HCT116 (cell line): ENCODE measurements around the gene STAM. TPM values are rescaled to one million over a fixed set of nuclear protein-coding genes. Genes with fewer than 3 reads are reported as not detected.

Experiments
- ATAC-seq: fragments of 200-7000 bp; cut with Tn5 transposase; 2 replicates; pipeline ENCODE4 v1.9.1; 2020; ENCODE audit warnings: mild to moderate bottlenecking, moderate library complexity
- BruUV-seq: library from RNA; stranded (reverse); fragments of 400-500 nt; replicated peaks from 2 replicates; lab custom pipeline; 2021; lab: Mats Ljungman, UMichigan
- CTCF ChIA-PET: fragments of 300-600 bp; sonication (Branson Sonifier 250); formaldehyde crosslinking; loops from one replicate; lab custom pipeline; 2021; ENCODE audit warnings: antibody characterized with exemption; lab: Charles Lee
- POLR2A ChIA-PET: fragments of 300-600, 350-600 bp; sonication (Branson Sonifier 250); formaldehyde crosslinking; loops from one replicate; lab custom pipeline; 2021; ENCODE audit warnings: antibody characterized with exemption; lab: Charles Lee
- RAD21 ChIA-PET, 2 experiments: fragments of 300-600 bp; sonication (Branson Sonifier 250); formaldehyde crosslinking; loops; one replicate each; lab custom pipeline; 2023; ENCODE audit warnings: low total read pairs in 2 of 2; ENCODE audit not compliant: uncharacterized antibody in 2 of 2, unreplicated experiment in 2 of 2, low non-redundant PET in 1 of 2; lab: Charles Lee
- DNase-seq: peaks from one replicate; pipeline ENCODE4 v3.0.0-alpha.2; 2010; ENCODE audit warnings: low read depth, low spot score
- H2AFZ ChIP-seq: fragments of 200-600 bp; shearing (Covaris generic), sonication (generic); 2 replicates; pipeline ENCODE4 v1.6.1; 2017; ENCODE audit warnings: low read depth, mixed run types, mixed read lengths, antibody characterized with exemption, low read length; ENCODE audit not compliant: poor library complexity, severe bottlenecking
- H3K27ac ChIP-seq: 2 replicates; pipeline ENCODE4 v1.5.1; 2012; ENCODE audit warnings: low read depth, low read length
- H3K27me3 ChIP-seq: fragments of 200-600 bp; sonication (generic); 2 replicates; pipeline ENCODE4 v1.6.1; 2016; ENCODE audit warnings: mixed run types, low read length, mixed read lengths; ENCODE audit not compliant: insufficient read depth
- H3K36me3 ChIP-seq, 2 experiments: fragments of 200-500 bp in 1 of 2; fragments of 200-600 bp in 1 of 2; sonication (Bioruptor generic) in 1 of 2; sonication (generic) in 1 of 2; 2 replicates each; pipeline versions ENCODE4 v1.5.1 to v1.6.1; 2014 to 2016; ENCODE audit warnings: low read length in 2 of 2, inconsistent platforms in 1 of 2, mixed read lengths in 1 of 2, mixed run types in 1 of 2; ENCODE audit not compliant: insufficient read depth in 2 of 2, control insufficient read depth in 1 of 2
- H3K4me1 ChIP-seq, 2 experiments: fragments of 200-600 bp in 1 of 2; sonication (generic) in 1 of 2; 2 replicates each; pipeline versions ENCODE4 v1.5.1 to v1.6.1; 2012 to 2017; ENCODE audit warnings: low read length in 2 of 2, inconsistent platforms in 1 of 2, mild to moderate bottlenecking in 1 of 2, mixed read lengths in 1 of 2, mixed run types in 1 of 2, moderate library complexity in 1 of 2; ENCODE audit not compliant: insufficient read depth in 2 of 2, control insufficient read depth in 1 of 2
- H3K4me2 ChIP-seq: fragments of 200-600 bp; sonication (generic); 2 replicates; pipeline ENCODE4 v1.6.1; 2017; ENCODE audit warnings: mixed run types, low read length, mixed read lengths
- H3K4me3 ChIP-seq, 2 experiments: fragments of 200-600 bp in 1 of 2; sonication (generic) in 1 of 2; replicated peaks in 1 of 2; 2 replicates each; pipeline ENCODE4 v1.5.1; 2011 to 2016; ENCODE audit warnings: low read length in 2 of 2, control low read depth in 1 of 2, low read depth in 1 of 2, mild to moderate bottlenecking in 1 of 2, mixed read lengths in 1 of 2, mixed run types in 1 of 2
- H3K79me2 ChIP-seq: fragments of 200-600 bp; sonication (generic); 2 replicates; pipeline ENCODE4 v1.6.1; 2017; ENCODE audit warnings: mild to moderate bottlenecking, mixed run types, low read length, moderate library complexity, mixed read lengths; ENCODE audit not compliant: insufficient read depth
- H3K9ac ChIP-seq: fragments of 200-600 bp; sonication (generic); 2 replicates; pipeline ENCODE4 v1.6.1; 2016; ENCODE audit warnings: low read length, mixed read lengths
- H3K9me2 ChIP-seq: fragments of 200-600 bp; sonication (generic), shearing (Covaris generic); 2 replicates; pipeline ENCODE4 v1.6.1; 2017; ENCODE audit warnings: mixed run types, mild to moderate bottlenecking, moderate library complexity; ENCODE audit not compliant: insufficient read depth
- H3K9me3 ChIP-seq, 2 experiments: fragments of 200-500 bp in 1 of 2; fragments of 200-600 bp in 1 of 2; sonication (Bioruptor generic) in 1 of 2; sonication (generic) in 1 of 2; 2 replicates each; pipeline ENCODE4 v1.6.1; 2014 to 2017; ENCODE audit warnings: low read length in 2 of 2, mixed read lengths in 2 of 2, inconsistent platforms in 1 of 2, low read depth in 1 of 2, mild to moderate bottlenecking in 1 of 2, mixed run types in 1 of 2, moderate library complexity in 1 of 2; ENCODE audit not compliant: control insufficient read depth in 1 of 2, insufficient read depth in 1 of 2
- H4K20me1 ChIP-seq: fragments of 200-600 bp; sonication (generic), shearing (Covaris generic); 2 replicates; pipeline ENCODE4 v1.6.1; 2017; ENCODE audit warnings: mixed run types, mild to moderate bottlenecking, moderate library complexity; ENCODE audit not compliant: insufficient read depth
- CEBPB ChIP-seq: IDR thresholded peaks from 2 replicates; pipeline ENCODE4 v1.6.1; 2012; ENCODE audit warnings: low read depth
- EGR1 ChIP-seq: IDR thresholded peaks from 2 replicates; pipeline ENCODE4 v1.6.1; 2012; ENCODE audit warnings: low read depth
- ELF1 ChIP-seq: IDR thresholded peaks from 2 replicates; pipeline ENCODE4 v1.6.1; 2012; ENCODE audit warnings: low read depth, borderline replicate concordance
- EZH2 ChIP-seq: fragments of 200-600 bp; sonication (generic); IDR thresholded peaks from 2 replicates; pipeline ENCODE4 v1.6.1; 2017; ENCODE audit warnings: antibody characterized with exemption, mixed run types
- EZH2phosphoT487 ChIP-seq: fragments of 200-600 bp; IDR thresholded peaks from 2 replicates; pipeline ENCODE4 v1.6.1; 2018; ENCODE audit warnings: antibody characterized with exemption, borderline replicate concordance
- FOSL1 ChIP-seq: IDR thresholded peaks from 2 replicates; pipeline ENCODE4 v1.6.1; 2012; ENCODE audit warnings: low read depth
- JUND ChIP-seq: IDR thresholded peaks from 2 replicates; pipeline ENCODE4 v1.6.1; 2012
- POLR2A ChIP-seq: IDR thresholded peaks from 2 replicates; pipeline ENCODE4 v1.7.0; 2011; ENCODE audit warnings: borderline replicate concordance; ENCODE audit not compliant: insufficient read depth, insufficient read length; ENCODE audit errors: extremely low read depth
- POLR2AphosphoS5 ChIP-seq: IDR thresholded peaks from 2 replicates; pipeline ENCODE4 v1.6.1; 2011; ENCODE audit warnings: mild to moderate bottlenecking, low read depth, low read length, moderate library complexity
- RAD21 ChIP-seq: IDR thresholded peaks from 2 replicates; pipeline ENCODE4 v1.6.1; 2012; ENCODE audit warnings: low read depth, mild to moderate bottlenecking
- SIN3A ChIP-seq: IDR thresholded peaks from 2 replicates; pipeline ENCODE4 v1.6.1; 2012; ENCODE audit warnings: low read depth
- SP1 ChIP-seq: IDR thresholded peaks from 2 replicates; pipeline ENCODE4 v1.6.1; 2012; ENCODE audit warnings: low read depth
- SRF ChIP-seq: IDR thresholded peaks from 2 replicates; pipeline ENCODE4 v1.6.1; 2012; ENCODE audit warnings: low read depth
- TCF7L2 ChIP-seq: IDR thresholded peaks from 2 replicates; pipeline ENCODE4 v1.7.0; 2011; ENCODE audit warnings: borderline replicate concordance, inconsistent platforms; ENCODE audit not compliant: insufficient read depth, insufficient read length; ENCODE audit errors: extremely low read depth
- YY1 ChIP-seq: IDR thresholded peaks from 2 replicates; pipeline ENCODE4 v1.6.1; 2011; ENCODE audit warnings: low read length, low read depth, moderate library complexity, mild to moderate bottlenecking; ENCODE audit not compliant: insufficient replicate concordance; ENCODE audit errors: extremely low read depth
- ZNF274 ChIP-seq: fragments of 200-500 bp; sonication (Bioruptor generic); IDR thresholded peaks from 2 replicates; pipeline ENCODE4 v1.6.1; 2014; ENCODE audit warnings: mild to moderate bottlenecking, low read depth, low read length, inconsistent platforms
- intact Hi-C: fragments of 100-400 bp; cut with micrococcal nuclease; formaldehyde crosslinking; loops from 2 replicates; pipeline ENCODE4 v1.10.0; 2022
- total RNA-seq: library from RNA; stranded (reverse); gene quantifications from one replicate; pipeline ENCODE4 v1.2.1, GENCODE V29; 2021; ENCODE audit not compliant: unreplicated experiment
- TF ChIP-seq, protein P1 (sequence below): IDR thresholded peaks from 2 replicates; pipeline ENCODE4 v1.6.1; 2011; ENCODE audit warnings: mild to moderate bottlenecking, low read length, moderate library complexity; ENCODE audit not compliant: insufficient replicate concordance; ENCODE audit errors: extremely low read depth
- TF ChIP-seq, protein P2 (sequence below): IDR thresholded peaks from 2 replicates; pipeline ENCODE4 v1.6.1; 2012; ENCODE audit warnings: low read depth
- TF ChIP-seq, protein P3 (sequence below), 3 experiments: fragments of 200-600 bp in 1 of 3; sonication (generic) in 1 of 3; IDR thresholded peaks in 2 of 3; conservative IDR thresholded peaks in 1 of 3; 2 replicates each; pipeline ENCODE4 v1.5.1; 2012 to 2017; ENCODE audit warnings: low read depth in 2 of 3, low read length in 2 of 3, antibody characterized with exemption in 1 of 3, borderline replicate concordance in 1 of 3, control low read depth in 1 of 3, mild to moderate bottlenecking in 1 of 3, mixed read lengths in 1 of 3, mixed run types in 1 of 3, moderate library complexity in 1 of 3; ENCODE audit not compliant: insufficient read depth in 1 of 3
- TF ChIP-seq, protein P4 (sequence below): IDR thresholded peaks from 2 replicates; pipeline ENCODE4 v1.6.1; 2012

The STAM gene
- total RNA-seq, 1 experiment from 2014 or later: 23.0 TPM

DNA sequence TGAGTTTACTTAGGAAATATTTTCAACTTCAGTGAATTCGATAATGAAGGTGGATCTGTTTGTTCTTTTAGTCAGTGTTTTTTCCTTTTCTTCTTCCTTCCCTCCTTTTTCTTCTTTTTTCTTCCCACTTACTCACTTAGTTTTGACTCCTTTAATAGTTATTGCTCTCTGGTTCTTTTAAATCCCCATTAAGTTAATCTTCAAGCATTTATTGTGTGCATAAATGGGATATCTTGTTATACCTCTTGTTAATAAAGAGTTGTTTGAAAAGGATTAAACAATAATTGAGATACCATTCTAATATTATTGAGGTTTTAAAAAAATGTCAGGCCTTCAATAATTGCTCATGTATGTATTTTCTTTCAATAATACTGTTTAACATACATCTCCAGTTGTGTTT lies 19.5 kb downstream of the STAM start:
- H3K79me2 ChIP-seq: peaks cover 78% of the 10 kb centered on the region

More for the DNA sequence above, 19.5 kb downstream of the STAM start:
- ATAC-seq: no peak
- DNase-seq: no peak
- POLR2A ChIA-PET: no interaction called here
- Histone ChIP-seq H3K4me3 (no peak overlapping the region), H3K27me3 (no peaks in the 10 kb centered on the region), H3K36me3 (no peaks in the 10 kb centered on the region), H3K4me1 (peaks cover 10 to 22% of the 10 kb centered on the region in 2 experiments)
- TF ChIP-seq SRF (no peak), RAD21 (no peak), TCF7L2 (no peak), FOSL1 (no peak), ZNF274 (no peak), SIN3A (no peak), SP1 (no peak), ELF1 (no peak), EZH2 (no peak), JUND (no peak), EZH2phosphoT487 (no peak), CEBPB (no peak), POLR2AphosphoS5 (no peak), POLR2A (no peak), YY1 (no peak), EGR1 (no peak)
- TF ChIP-seq, protein P1, sequence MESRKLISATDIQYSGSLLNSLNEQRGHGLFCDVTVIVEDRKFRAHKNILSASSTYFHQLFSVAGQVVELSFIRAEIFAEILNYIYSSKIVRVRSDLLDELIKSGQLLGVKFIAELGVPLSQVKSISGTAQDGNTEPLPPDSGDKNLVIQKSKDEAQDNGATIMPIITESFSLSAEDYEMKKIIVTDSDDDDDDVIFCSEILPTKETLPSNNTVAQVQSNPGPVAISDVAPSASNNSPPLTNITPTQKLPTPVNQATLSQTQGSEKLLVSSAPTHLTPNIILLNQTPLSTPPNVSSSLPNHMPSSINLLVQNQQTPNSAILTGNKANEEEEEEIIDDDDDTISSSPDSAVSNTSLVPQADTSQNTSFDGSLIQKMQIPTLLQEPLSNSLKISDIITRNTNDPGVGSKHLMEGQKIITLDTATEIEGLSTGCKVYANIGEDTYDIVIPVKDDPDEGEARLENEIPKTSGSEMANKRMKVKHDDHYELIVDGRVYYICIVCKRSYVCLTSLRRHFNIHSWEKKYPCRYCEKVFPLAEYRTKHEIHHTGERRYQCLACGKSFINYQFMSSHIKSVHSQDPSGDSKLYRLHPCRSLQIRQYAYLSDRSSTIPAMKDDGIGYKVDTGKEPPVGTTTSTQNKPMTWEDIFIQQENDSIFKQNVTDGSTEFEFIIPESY: no peak
- TF ChIP-seq, protein P2, sequence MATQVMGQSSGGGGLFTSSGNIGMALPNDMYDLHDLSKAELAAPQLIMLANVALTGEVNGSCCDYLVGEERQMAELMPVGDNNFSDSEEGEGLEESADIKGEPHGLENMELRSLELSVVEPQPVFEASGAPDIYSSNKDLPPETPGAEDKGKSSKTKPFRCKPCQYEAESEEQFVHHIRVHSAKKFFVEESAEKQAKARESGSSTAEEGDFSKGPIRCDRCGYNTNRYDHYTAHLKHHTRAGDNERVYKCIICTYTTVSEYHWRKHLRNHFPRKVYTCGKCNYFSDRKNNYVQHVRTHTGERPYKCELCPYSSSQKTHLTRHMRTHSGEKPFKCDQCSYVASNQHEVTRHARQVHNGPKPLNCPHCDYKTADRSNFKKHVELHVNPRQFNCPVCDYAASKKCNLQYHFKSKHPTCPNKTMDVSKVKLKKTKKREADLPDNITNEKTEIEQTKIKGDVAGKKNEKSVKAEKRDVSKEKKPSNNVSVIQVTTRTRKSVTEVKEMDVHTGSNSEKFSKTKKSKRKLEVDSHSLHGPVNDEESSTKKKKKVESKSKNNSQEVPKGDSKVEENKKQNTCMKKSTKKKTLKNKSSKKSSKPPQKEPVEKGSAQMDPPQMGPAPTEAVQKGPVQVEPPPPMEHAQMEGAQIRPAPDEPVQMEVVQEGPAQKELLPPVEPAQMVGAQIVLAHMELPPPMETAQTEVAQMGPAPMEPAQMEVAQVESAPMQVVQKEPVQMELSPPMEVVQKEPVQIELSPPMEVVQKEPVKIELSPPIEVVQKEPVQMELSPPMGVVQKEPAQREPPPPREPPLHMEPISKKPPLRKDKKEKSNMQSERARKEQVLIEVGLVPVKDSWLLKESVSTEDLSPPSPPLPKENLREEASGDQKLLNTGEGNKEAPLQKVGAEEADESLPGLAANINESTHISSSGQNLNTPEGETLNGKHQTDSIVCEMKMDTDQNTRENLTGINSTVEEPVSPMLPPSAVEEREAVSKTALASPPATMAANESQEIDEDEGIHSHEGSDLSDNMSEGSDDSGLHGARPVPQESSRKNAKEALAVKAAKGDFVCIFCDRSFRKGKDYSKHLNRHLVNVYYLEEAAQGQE: no peak
- TF ChIP-seq, protein P3, sequence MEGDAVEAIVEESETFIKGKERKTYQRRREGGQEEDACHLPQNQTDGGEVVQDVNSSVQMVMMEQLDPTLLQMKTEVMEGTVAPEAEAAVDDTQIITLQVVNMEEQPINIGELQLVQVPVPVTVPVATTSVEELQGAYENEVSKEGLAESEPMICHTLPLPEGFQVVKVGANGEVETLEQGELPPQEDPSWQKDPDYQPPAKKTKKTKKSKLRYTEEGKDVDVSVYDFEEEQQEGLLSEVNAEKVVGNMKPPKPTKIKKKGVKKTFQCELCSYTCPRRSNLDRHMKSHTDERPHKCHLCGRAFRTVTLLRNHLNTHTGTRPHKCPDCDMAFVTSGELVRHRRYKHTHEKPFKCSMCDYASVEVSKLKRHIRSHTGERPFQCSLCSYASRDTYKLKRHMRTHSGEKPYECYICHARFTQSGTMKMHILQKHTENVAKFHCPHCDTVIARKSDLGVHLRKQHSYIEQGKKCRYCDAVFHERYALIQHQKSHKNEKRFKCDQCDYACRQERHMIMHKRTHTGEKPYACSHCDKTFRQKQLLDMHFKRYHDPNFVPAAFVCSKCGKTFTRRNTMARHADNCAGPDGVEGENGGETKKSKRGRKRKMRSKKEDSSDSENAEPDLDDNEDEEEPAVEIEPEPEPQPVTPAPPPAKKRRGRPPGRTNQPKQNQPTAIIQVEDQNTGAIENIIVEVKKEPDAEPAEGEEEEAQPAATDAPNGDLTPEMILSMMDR (IDR thresholded peaks at IDR 0.05 in 2 of 3, conservative IDR thresholded peaks at IDR 0.05 in 1 of 3; ENCODE audit: borderline replicate concordance in 1 of 3, insufficient read depth in 1 of 3, low read depth in 2 of 3, low read length in 2 of 3): no peak
- TF ChIP-seq, protein P4, sequence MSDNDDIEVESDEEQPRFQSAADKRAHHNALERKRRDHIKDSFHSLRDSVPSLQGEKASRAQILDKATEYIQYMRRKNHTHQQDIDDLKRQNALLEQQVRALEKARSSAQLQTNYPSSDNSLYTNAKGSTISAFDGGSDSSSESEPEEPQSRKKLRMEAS: no peak
- TF ChIP-seq, all 23 proteins: peak for 0
- H3K4me2 ChIP-seq: no peak overlapping the region
- no peak overlapping the region for H2AFZ ChIP-seq
- ChIA-PET CTCF (no interaction called here), RAD21 (no interaction called here)
- no peak overlapping the region for H3K9ac ChIP-seq
- BruUV-seq: no TSS peak
- no peaks in the 10 kb centered on the region for H4K20me1 ChIP-seq
- intact Hi-C loops: no loop called here
- H3K9me2 ChIP-seq: no peaks in the 10 kb centered on the region
- H3K9me3 ChIP-seq: no peaks in the 10 kb centered on the region
- no peak overlapping the region for H3K27ac ChIP-seq
